ENCODE measurements around the gene TMPRSS6. TPM values are rescaled to one million over a fixed set of nuclear protein-coding genes. Genes with fewer than 3 reads are reported as not detected.

The TMPRSS6 gene
- polyA plus RNA-seq, 12 donors, result 0.05 to 0.91 (median 0.13) TPM; not detected in 3

Other genes with a start within 250 kb of the TMPRSS6 start
- 1 to 10 TPM in 10 of 12 donors, not detected in 2; 2.5 to 7.7 (median 3.5) TPM for gene NCF4, start 248.7 kb downstream of the TMPRSS6 start, polyA plus RNA-seq (ENCODE audit: insufficient read length in 12 of 12)
- gene CSF2RB, start 196.1 kb downstream of the TMPRSS6 start, polyA plus RNA-seq (ENCODE audit: insufficient read length in 12 of 12), result 1 to 10 TPM in 11 of 12 donors, not detected in 1; 1.5 to 9.3 (median 2.3) TPM
- 10 to 100 TPM in 10 of 12 donors, 1 to 10 TPM in 1, not detected in 1; 9.2 to 41.6 (median 16.1) TPM for gene TST, start 90.3 kb downstream of the TMPRSS6 start, polyA plus RNA-seq (ENCODE audit: insufficient read length in 12 of 12)
- 10 to 100 TPM in 11 of 12 donors, not detected in 1; 28.2 to 59.8 (median 37.3) TPM for gene MPST, start 90.0 kb downstream of the TMPRSS6 start, polyA plus RNA-seq (ENCODE audit: insufficient read length in 12 of 12)
- 10 to 100 TPM in 11 of 12 donors, not detected in 1; 11.3 to 31.8 (median 15.1) TPM for gene KCTD17, start 58.0 kb downstream of the TMPRSS6 start, polyA plus RNA-seq (ENCODE audit: insufficient read length in 12 of 12)
- gene IL2RB, start 40.2 kb upstream of the TMPRSS6 start, polyA plus RNA-seq (ENCODE audit: insufficient read length in 12 of 12), result 1 to 10 TPM in 6 of 12 donors, under 1 TPM in 4, not detected in 2; 0.63 to 4.6 (median 1.3) TPM
- gene C1QTNF6, start 78.5 kb upstream of the TMPRSS6 start, polyA plus RNA-seq (ENCODE audit: insufficient read length in 12 of 12), result 10 to 100 TPM in 10 of 12 donors, 1 to 10 TPM in 1, not detected in 1; 8.2 to 30.3 (median 17.5) TPM
- under 1 TPM in 1 of 12 donors, not detected in 11; 0.05 TPM for gene SSTR3, start 102.8 kb upstream of the TMPRSS6 start, polyA plus RNA-seq (ENCODE audit: insufficient read length in 12 of 12)
- gene RAC2, start 134.6 kb upstream of the TMPRSS6 start, polyA plus RNA-seq (ENCODE audit: insufficient read length in 12 of 12), result 10 to 100 TPM in 2 of 12 donors, 1 to 10 TPM in 9, not detected in 1; 3.3 to 32.8 (median 5.5) TPM
- 10 to 100 TPM in 2 of 12 donors, 1 to 10 TPM in 9, not detected in 1; 3.9 to 13.7 (median 5.1) TPM for gene CYTH4, start 172.8 kb upstream of the TMPRSS6 start, polyA plus RNA-seq (ENCODE audit: insufficient read length in 12 of 12)

Data from muscle of arm (tissue), 12 donors.